Measurements from ENCODE around the gene OSBPL8. TPM values are rescaled to one million over a fixed set of nuclear protein-coding genes. Genes with fewer than 3 reads are reported as not detected.

OSBPL8 gene
- total RNA-seq, 4 donors from 2014 or later, result 83.6 to 131 (median 97.4) TPM

DNA sequence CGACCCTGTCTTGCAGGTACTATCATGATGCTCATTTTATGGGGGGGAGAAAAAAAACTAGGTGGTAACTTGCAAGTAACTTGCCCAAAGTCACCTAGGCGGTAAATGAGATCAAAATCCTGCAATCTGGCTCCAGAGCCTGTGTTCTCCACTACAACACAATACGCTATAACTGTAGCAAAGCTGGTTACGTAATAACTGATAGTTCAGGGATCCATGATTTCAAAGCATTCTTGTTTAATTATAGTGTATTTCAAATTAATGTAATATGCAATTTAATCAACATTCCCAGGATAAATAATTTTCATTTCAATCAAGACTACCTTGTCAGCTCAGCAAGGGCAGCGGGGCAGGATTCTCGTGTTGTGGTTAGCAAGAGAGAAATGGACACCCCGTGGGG lies 243.1 kb downstream of the OSBPL8 start:
- TF ChIP-seq, protein P1, sequence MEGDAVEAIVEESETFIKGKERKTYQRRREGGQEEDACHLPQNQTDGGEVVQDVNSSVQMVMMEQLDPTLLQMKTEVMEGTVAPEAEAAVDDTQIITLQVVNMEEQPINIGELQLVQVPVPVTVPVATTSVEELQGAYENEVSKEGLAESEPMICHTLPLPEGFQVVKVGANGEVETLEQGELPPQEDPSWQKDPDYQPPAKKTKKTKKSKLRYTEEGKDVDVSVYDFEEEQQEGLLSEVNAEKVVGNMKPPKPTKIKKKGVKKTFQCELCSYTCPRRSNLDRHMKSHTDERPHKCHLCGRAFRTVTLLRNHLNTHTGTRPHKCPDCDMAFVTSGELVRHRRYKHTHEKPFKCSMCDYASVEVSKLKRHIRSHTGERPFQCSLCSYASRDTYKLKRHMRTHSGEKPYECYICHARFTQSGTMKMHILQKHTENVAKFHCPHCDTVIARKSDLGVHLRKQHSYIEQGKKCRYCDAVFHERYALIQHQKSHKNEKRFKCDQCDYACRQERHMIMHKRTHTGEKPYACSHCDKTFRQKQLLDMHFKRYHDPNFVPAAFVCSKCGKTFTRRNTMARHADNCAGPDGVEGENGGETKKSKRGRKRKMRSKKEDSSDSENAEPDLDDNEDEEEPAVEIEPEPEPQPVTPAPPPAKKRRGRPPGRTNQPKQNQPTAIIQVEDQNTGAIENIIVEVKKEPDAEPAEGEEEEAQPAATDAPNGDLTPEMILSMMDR (IDR thresholded peaks at IDR 0.05; ENCODE audit: low read depth), result no peak

- TF ChIP-seq, protein P1 (IDR thresholded peaks at IDR 0.05; ENCODE audit: low read depth), result no peak
These were observed 246.3 kb downstream of the OSBPL8 start for GRCh38 chr12:76313299-76313698.

- TF ChIP-seq, protein P1 (IDR thresholded peaks at IDR 0.05; ENCODE audit: low read depth), result no peak
These were observed 247.3 kb downstream of the OSBPL8 start for GRCh38 chr12:76312315-76312714.

DNA sequence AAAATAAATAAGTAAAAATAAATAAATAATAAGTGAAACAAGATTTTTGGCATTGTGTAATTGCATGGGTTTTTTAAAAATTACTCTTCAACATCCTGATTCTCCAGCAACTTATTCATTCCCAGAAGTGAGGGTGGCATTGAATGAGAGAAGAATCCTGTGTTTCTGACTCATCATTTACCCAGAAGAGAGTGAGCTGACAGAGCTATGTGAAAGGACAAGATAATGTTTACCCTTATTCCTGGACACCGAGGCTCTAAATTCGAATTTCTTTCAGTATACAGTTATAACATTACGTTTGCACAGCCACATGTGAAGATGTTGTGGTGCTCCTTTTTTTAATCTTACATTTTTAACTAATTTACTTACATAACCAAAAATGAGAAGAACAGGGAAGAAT lies 247.8 kb downstream of the OSBPL8 start:
- TF ChIP-seq, protein P1 (IDR thresholded peaks at IDR 0.05; ENCODE audit: low read depth), result no peak

- TF ChIP-seq, protein P1 (IDR thresholded peaks at IDR 0.05; ENCODE audit: low read depth), result no peak
These were observed 249.5 kb downstream of the OSBPL8 start for GRCh38 chr12:76310110-76310509.

GRCh38 chr12:76308866-76309265 lies 250.7 kb downstream of the OSBPL8 start:
- TF ChIP-seq, protein P1 (IDR thresholded peaks at IDR 0.05; ENCODE audit: low read depth), result no peak

DNA sequence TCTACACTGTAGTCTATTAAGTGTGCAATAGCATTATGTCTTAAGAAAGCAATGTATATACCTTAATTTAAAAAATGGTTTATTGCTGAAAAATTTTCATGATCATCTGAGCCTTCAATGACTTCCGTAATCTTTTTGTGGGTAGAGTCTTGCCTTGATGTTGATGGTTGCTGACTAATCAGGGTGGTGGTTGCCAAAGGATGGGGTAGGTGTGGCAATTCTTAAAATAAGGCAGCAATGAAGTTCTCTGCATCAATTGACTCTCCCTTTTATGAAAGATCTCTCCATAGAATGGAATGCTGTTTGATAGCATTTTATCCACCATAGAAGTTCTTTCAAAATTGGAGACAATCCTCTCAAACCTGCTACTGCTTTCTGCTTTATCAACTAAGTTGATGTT lies 252.5 kb downstream of the OSBPL8 start:
- TF ChIP-seq, protein P1 (IDR thresholded peaks at IDR 0.05; ENCODE audit: low read depth), result no peak

Measured in subcutaneous adipose tissue (tissue), 4 donors.